NCI-H460 (cell line): Measurements from ENCODE around the gene TANGO6. TPM values are rescaled to one million over a fixed set of nuclear protein-coding genes. Genes with fewer than 3 reads are reported as not detected.
A peak's percentile ranks its signal among the peaks of the same experiment; 100 is the strongest.
"Not testable (repeated sequence)": the region's sequence is repeated elsewhere in the genome, so short reads cannot be mapped to it uniquely, and the experiment has no call there.

Experiments used
- DNase-seq: peaks from one replicate; pipeline ENCODE4 v3.0.0-alpha.2; 2016; ENCODE audit warnings: low read depth; ENCODE audit errors: extremely low read depth
- polyA plus RNA-seq: library from polyadenylated mRNA; depleted of rRNA; stranded (reverse); fragments of >200 nt; gene quantifications from 2 replicates; pipeline ENCODE4 v1.2.3, GENCODE V29; 2014; cell fraction: nucleus; rRNA removed
- total RNA-seq: library from RNA; depleted of rRNA; stranded (reverse); fragments of >200 nt; shearing (Covaris generic); gene quantifications from 2 replicates; pipeline ENCODE4 v1.2.3, GENCODE V29; 2014; rRNA removed

Gene TANGO6
- total RNA-seq, result 22.3 and 22.6 TPM in 2 replicates
- 16.5 and 19.0 TPM in 2 replicates for polyA plus RNA-seq

DNA sequence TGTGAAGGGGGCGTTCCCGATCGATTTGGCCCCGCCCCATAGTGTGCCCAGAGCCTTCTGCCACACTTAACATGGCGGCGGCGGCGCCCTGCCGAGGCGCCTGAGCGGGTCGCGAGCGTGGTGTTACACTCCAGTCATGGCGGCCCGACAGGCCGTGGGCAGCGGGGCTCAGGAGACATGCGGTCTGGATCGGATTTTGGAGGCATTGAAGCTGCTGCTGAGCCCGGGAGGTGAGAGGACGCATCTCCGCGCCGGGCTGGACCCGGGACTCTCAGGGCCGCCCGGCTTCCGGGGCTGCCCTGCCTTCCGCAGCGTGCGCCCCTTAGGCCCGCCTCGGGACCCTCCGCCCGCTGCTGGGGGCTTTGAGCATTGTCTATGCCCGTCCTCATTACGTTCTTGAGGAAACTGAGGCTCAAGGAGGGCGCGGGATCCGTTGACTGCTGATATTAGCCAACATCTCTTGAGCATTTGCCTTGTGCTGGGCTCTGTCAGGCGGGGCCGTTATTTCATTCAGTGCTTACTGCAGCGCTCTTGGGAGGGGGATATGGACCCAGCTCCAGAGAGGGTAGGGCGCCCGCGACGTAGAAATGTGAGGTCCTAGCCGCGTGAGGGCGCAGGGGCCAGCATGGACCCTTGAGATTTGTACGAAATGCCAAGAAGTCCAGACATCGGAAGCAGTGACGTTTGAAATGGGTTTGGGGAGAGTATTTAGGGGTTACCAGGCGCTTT is at the start of gene TANGO6:
Gene TANGO6, plus strand, starts transcription at position 50 of the 729 bp plus-strand sequence. Its CDS starts 87 bp downstream, at position 137.
- DNase-seq, result peak; percentile 81

DNA sequence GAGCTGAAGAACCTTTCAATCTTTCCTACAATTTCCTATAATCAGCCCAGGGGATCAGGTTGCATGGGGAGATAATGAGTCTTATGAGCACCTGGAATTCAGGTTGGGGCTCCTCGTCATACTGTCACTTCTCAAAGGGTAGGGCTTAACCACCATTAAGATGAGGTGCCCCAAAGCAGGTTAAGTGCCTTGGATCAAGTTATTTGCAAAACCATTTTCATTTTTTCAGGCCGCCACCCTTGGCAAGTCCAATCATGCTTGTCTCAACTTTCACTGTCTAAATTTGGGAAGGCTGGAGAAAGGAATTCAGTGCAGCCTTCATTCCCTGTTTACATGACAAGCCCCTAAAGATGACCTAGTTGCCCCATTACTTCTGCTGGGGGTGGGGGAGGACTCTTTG is 44.9 kb upstream of the TANGO6 start:
- DNase-seq, result no peak

DNA sequence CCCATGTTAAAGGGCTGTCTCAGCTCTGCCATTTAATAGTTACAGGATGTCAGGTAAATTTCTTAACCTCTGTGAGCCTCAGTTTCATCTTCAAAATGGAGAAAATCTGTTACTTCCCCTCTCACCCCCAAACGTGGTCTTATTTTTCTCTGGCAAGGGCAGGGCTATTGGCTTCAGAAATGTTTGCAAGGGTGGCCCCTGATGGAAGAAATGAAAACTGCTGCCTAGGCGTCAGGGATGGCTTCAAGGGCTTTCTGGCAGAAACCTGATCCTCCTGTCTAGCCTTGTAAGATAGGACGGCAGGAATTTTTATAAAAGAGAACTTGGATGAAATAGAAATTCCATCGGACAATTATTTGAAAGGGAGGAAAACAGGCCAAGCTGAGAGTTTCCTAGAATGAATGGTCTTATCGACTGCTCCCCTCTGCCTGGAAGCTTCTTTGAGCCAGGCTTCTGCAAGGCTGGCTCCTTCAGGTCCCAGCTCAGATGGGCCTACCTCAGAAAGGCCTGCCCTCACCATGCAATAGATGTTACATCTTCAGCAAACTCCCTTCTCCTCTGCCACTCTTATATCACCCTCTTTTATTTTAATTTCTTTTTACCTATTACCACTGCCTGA is 43.0 kb upstream of the TANGO6 start:
- DNase-seq, result peak; percentile 52

DNA sequence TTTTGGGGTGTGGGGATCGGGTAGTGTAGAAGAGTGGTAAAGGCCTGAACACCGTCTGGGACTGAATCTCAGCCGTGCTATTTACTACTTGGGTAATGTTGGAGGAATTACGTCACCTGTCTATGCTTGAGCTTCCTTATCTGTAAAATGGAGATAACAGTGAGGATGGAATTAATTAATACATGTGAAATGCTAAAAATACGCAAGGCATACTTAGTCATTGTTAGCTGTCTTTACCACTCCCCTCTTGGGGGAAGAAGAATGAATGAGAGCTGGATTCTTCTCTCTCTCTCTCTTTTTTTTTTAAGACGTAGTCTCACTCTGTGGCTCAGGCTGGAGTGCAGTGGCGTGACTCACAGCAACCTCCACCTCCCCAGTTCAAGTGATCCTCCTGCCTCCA is 41.1 kb upstream of the TANGO6 start:
- DNase-seq, result no peak

DNA sequence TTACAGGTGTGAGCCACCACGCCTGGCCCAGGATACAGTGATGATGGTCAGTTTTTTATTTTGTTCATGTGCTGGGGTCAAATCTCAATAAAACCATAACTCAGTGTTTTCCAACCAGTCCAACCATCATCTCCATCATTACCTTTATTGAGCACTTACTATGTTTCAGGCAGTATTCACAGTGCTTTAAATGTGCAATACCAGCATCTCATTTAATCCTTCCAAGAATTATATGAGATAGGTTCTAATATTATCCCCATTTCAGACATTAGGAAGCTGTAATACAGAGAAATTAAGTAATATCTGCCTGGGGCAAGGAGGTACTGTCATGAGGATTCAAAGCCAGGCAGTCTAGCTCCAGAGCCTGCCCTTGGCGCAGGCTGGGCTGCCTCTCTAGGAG is 36.9 kb upstream of the TANGO6 start:
- no peak for DNase-seq

DNA sequence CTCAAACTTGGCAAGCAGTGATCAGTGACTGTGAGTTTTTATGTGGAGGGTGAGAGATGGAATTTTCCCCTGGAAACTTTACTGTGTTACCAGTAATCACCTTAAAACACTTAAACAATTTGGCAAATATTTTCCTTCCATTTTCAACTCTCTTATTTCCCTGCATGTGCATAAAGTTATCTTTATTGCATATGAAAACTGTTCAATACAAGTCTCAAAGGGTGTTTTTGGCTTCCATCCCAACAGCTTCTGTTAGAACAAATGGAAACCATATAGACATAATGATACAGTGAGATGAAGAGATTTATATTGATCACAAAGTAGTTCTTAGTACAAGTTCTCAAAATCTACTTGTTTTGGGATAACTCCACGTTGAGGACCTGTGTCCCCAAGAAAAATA is 36.4 kb upstream of the TANGO6 start:
- DNase-seq, result no peak

DNA sequence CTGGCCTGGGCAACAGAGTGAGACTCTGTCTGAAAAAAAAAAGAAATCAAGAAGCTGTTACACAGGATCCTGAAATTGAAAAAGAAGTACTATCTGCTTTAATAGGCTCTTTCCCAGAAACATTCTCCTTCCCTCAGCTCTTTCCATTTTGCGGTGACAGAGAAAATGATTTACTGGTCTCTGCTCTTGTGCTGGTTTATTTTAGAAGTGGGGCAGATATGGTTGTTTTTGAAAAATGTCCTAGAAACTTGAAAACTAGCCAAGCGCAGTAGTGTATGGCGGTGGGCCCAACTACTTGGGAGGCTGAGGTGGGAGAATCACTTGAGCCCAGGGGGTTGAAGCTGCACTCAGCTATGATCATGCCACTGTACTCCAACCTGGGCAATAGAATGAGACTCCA is 28.8 kb upstream of the TANGO6 start:
- no peak for DNase-seq

DNA sequence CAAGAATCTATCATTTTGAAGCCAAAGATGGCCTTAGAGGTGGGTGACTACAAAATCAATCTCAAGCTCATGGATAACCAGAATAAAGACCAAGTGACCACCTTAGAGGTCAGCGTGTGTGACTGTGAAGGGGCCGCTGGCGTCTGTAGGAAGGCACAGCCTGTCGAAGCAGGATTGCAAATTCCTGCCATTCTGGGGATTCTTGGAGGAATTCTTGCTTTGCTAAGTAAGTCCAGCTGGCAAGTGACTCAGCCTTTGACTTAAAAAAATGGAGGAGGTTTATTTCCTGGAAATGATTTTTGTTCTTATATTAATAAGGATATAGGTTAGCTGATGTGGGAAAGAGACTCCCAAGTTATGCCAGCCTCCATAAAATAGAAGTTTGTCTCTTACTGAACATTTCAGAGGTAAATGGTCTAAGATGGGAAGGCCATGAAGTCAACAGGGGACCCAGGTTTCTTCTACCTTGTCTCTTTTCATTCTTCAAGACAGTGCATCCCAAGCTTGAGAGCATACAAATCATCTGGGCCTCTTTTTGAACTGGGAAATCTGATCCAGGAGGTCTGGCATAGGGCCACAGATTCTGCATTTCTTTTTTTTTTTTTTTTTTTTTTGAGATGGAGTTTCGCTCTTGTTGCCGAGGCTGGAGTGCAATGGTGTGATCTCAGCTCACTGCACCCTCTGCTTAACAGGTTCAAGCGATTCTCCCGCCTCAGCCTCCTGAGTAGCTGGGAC is 19.8 kb upstream of the TANGO6 start:
- no peak for DNase-seq

DNA sequence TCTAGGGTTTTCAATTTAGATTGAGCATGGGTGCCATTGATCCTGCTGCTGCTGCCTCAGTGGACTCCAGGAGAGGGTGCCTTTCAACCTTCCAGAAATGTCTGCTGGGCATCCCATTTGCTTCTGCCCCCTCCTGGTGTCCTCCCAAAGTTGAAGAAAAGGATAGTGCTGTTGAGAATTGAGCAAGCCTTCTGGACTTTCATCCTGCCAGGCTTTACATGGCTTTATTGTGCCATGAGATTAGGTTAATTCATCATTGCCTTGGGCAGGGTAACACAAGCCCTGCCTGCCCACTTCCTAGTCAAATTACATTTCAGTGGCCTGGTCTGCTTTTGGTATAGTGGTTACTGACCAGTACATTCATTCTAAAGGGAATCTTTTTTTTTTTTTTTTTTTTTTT is 17.9 kb upstream of the TANGO6 start:
- no peak for DNase-seq

DNA sequence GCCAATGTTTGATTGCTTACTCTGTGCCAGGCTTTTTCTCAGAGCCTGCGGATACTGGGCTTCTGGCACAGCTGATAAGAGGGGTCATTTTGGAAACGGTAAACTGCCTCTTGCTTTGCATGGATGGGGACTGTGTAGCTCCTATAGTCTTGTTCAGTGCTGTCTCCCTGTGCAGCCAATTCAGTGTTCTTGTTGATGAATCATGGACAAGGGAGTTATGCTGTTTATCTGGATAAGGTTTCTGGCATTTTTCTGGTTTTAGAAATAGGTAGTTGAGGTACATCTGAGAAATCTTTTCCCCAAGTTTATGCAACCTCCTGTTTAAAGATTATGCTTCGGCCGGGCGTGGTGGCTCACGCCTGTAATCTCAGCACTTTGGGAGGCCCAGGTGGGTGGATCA is 16.7 kb upstream of the TANGO6 start:
- DNase-seq, result no peak

DNA sequence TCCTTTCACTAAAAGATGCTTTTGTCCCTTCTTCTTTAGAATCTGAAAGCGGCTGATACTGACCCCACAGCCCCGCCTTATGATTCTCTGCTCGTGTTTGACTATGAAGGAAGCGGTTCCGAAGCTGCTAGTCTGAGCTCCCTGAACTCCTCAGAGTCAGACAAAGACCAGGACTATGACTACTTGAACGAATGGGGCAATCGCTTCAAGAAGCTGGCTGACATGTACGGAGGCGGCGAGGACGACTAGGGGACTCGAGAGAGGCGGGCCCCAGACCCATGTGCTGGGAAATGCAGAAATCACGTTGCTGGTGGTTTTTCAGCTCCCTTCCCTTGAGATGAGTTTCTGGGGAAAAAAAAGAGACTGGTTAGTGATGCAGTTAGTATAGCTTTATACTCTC is 10.1 kb upstream of the TANGO6 start:
- DNase-seq, result no peak

DNA sequence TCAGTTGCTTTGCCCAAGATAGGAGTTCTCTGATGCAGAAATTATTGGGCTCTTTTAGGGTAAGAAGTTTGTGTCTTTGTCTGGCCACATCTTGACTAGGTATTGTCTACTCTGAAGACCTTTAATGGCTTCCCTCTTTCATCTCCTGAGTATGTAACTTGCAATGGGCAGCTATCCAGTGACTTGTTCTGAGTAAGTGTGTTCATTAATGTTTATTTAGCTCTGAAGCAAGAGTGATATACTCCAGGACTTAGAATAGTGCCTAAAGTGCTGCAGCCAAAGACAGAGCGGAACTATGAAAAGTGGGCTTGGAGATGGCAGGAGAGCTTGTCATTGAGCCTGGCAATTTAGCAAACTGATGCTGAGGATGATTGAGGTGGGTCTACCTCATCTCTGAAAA is 8.8 kb upstream of the TANGO6 start:
- no peak for DNase-seq

DNA sequence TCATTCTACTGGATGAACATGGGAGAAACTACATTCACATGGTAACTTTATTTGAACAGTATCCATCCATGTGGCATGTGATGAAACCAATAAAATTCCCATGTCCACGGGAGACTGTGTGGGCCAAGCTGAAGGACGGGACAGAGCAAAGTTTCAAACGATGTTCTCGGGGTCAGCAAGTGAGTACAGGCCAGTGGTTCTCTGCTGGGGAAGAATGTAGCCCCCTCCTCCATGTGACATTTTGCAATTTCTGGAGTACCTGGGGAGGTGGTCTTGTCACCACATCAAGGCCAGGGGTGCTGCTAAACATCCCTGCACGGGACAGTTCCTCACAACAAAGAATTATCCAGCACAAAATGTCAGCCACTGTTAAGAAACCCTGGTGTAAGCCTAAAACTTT is 7.4 kb upstream of the TANGO6 start:
- no peak for DNase-seq

DNA sequence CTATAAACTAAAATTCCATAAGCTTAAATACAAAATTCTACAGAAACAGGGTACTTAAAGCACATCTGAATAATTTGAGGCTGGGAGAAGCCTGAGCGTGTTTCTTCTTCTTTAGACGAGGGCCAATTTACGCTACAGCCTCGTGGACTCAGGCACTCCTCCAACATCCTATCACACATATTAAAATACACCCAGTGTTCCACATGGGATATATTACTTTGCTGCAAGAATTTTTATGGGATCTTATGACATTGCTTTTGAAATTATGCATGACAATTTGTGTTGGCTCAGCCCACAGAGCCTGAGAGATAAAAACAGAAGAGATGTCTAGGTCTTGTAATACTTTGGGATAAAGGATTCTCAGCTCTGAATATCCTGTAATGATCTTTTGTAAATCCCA is 3.5 kb upstream of the TANGO6 start:
- DNase-seq, result no peak

DNA sequence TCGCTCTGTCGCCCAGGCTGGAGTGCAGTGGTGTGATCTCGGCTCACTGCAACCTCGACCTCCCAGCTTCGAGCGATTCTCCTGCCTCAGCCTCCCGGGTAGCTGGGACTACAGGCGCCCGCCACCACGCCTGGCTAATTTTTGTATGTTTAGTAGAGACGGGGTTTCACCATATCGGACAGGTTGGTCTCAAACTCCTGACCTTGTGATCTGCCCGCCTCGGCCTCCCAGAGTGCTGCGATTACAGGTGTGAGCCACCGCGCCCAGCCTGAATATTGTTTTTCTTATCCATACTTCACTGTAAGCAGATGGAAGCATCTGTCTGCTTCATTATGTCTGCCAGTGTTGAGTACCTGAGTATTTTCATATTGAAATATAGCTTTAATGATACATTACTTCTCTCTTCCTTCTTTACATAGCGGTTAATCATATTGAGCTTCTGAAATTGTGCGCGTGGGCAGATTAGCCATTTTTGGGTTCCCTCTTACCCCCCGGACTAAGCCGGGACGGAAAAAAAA is 308 bp upstream of the TANGO6 start:
- not testable (repeated sequence) for DNase-seq

DNA sequence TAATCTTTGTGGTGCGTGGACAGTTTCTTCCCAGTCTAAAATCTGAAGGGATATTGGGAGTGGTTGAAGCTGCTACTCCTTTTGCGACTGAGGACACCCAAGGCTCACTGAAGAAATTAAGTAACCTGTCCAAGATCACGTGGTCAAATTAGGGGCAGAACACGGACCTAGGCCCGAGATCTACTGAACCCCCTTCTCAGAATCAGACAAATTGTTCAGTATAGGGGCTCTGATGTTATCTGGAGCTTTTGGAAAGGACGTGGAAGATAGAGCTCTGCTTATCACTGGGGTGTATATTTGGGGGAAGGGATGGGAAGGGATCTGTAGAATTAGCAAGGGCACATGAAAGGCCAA is 857 bp downstream of the TANGO6 start:
- DNase-seq, result no peak

DNA sequence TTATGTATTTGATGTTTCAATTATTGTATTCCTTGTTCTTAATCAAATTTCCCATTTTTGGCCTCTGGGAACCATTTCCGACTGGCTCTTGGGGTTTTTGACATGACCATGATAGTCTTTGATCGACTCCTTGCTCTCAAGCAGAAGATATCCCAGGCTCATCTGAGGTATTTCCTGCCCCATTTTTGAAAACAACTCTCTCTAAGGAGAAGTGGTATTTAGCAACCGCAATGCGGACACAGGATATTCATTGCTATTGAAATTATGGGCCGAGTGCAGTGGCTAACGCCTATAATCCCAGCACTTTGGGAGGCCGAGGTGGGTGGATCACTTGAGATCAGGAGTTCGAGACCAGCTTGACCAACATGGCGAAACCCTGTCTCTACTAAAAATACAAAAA is 5.5 kb downstream of the TANGO6 start:
- DNase-seq, result no peak

DNA sequence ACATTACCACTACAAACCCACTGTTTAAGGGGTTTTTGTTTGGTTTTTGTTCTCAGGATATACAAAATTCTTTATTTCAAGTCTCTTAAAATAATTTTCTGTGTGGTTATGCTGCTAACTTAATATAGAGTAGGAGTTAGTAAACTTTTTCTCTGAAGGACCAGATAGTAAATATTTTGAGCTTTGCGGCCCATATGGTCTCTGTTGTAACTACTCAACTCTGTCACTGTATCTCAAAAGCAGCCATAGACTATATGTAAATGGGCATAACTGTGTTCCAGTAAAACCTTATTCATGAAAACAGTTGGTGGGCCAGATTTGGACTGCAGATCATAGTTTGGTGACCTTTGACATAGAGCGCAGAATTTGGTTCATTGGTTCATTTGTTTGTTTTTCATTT is 7.2 kb downstream of the TANGO6 start:
- no peak for DNase-seq

DNA sequence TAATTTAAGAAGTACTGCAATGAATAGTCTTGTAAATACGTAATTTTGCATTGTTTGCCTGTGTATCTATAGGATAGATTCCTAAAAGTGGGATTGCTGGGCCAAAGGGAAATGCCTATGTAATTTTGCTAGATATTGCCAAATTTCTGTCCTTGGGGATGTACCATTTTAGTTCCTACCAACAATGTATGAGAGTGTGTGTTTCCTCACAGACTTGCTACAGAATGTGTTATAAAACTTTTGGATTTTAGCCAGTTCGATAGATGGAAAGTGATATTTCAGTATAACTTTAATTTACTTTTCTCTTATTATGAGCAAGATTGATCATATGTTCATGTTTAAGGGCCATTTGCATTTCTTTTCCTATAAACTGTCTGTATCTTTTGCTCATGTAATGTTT is 8.3 kb downstream of the TANGO6 start:
- DNase-seq, result no peak

DNA sequence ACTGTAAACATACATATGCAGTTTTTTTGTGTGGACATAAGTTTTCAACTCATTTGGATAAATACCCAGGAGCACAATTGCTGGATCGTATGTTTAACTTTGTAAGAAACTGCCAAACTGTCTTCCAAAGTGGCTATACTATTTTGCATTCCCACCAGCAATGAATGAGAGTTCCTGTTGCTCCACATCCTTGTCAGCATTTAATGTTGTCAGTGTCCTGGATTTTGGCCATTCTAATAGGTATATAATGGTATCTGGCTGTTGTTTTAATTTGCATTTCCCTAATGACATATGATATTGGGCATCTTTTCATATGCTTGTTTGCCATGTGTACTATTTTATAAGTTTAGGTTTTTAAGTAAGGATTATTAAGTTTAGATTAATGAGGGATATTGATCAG is 14.1 kb downstream of the TANGO6 start:
- no peak for DNase-seq

DNA sequence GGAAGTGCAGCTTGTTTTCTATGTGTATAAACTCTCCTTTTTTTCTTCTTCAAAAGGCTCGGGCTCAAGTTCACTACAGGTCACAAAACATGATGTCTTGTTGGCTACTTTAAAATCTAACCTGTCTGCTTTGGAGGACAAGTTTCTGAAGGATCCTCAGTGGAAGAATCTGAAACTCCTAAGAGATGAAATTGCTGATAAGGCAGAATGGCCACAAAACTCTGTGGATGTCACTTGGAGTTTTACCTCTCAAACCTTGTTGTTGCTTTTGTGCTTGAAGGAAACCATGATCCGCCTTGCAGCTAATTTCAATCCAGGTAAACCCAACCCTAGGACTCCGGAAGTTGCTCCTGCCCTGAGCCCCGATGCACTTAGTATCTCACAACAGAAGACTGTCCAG is 16.5 kb downstream of the TANGO6 start:
- no peak for DNase-seq
